NCI-H446 treated with DMSO at 0.1 percent for 48 hours (cell line): Measurements from ENCODE around the gene CPNE1.
"Not testable (repeated sequence)": the region's sequence is repeated elsewhere in the genome, so short reads cannot be mapped to it uniquely, and the experiment has no call there.

Source experiments
- DNase-seq: peaks from one replicate; lab custom pipeline; 2025; lab: John Stamatoyannopoulos, UW

Gene CPNE1

DNA sequence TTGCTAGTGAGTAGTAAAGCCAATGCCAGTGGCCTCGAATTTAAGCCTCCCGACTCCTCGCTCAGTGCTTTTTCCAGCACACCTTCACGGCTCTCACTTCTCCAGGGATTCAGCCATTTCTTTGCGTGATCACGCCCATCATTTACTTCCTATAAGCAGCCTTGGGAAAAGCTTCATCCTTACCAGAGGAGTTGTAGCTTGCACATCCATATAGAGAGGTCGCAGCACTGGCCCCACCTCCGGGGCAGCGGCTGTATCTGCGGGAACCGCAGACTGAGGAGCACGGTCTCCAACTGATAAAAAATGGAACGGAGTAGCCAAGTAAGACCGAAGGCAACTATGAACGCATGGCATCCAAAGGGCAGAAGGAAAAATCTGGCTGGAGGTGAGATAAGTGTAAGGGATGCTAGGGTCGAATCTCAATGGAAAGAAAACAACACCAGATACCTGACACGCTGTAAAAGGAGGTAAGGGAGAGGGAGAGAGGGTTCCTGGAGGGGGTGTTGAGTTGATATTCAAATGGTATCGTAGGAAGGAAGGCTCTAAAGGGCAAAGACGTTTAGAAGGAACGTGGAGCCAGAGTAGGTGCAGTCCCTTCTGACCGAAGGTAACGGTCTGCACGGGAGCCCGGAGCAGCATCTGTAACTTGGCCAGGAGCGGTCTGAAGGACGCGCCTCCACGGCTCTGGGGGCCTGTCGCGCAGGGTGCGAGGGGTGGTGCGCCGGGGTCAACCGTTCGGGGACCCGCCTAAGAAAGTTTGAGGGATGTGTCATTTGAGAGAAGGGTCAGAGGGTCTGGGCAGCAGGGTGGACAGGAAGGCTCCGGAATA is 33.8 kb upstream of the CPNE1 start:
- no peak for DNase-seq

DNA sequence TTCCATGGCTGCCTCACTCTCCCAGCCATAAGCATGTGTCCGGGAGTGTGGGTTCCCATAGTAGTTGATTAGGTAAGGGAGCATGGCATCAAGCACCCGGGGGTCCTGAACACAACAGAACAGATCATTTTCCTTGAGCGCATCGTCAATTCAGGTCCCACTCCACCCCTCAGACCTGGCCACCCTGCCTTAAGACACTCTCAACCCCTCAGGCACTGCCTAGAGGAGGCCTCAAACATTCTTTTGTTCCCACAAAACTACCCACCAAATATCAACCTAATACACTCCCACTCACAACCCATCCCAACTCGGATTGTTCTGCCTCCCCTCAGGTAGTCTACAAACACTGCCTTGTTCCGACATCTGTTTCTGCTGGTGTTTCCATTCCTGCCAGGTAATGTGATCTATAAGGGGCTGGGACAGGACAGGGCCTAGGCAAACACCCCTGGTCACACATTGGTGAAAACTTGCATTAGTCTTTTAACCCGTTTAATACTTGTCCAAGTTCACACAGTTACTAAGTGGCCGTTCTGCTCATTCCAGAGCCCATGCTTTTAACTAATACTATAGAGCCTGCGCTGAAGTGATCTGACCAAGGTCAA is 33.1 kb upstream of the CPNE1 start:
- no peak for DNase-seq

DNA sequence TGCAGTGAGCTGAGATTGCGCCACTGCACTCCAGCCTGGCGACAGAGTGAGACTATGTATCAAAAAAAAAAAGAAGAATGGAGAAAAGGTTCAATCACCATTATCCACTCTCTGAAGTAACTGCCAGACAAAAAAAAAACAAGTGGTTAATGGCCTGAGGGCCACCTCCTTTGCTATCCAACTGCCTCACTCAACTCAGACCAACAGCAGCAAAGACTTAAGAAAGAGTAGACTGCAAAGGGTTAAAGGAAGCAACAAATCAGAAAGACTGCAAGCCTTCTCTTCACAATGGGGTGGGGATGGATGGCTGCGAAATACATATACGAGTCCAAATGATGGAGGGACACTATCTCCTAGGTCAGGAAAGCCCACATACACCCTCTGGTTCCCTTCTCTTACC is 31.3 kb upstream of the CPNE1 start:
- DNase-seq, result no peak

DNA sequence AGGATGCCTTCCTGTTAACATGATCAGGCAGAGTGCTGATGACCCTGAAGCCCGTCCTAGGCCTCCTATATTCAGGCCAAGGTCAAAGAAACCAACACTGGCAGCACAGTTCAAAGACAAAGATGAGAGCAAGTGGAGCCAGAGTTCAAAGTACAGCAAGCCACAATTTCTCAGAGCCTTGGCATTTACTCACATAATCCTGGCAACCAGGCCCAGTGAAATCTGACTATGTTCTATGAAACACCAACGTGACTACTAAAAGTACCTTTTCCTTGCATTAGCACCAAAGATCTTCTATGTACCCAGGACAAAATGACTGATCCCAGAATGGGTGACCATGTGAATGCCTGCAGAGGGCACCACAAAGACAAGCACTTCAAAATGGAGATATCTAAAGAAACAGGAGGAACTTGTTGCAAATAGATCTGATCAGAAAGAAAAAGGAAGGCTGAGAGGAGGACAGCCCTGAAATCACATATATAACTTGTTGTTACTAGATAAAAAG is 30.6 kb upstream of the CPNE1 start:
- no peak for DNase-seq

DNA sequence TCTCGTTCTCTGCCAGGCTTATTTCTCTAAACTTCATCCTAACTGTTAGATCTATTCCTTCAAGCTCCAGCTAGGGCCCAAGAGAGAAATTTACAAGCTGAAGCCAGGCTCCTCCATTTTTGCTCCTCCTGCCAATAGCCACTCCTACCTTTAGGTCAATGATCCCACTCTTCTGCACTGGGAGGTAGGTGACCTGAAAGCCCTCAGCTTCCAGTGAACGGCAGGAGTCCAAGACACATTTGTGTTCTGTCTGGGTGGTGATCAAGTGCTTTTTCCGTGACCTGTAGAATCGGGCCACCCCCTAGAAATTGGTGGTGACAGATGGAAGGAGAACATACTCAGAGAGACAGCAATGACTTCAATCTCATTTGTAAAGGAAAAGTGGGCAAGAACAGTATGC is 25.6 kb upstream of the CPNE1 start:
- no peak for DNase-seq

DNA sequence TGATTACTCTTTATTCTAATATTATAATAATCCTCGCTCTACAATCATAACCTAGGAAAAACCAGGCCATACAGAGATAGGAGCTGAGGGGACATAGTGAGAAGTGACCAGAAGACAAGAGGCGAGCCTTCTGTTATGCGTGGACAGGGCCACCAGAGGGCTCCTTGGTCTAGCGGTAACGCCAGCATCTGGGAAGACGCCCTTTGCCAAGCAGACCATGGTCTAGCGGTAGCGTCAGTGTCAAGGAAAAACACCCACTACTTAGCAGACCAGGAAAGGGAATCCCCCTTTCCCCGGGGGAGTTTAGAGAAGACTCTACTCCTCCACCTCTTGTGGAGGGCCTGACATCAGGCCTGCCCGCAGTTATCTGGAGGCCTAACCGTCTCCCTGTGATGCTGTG is 22.2 kb upstream of the CPNE1 start:
- not testable (repeated sequence) for DNase-seq

DNA sequence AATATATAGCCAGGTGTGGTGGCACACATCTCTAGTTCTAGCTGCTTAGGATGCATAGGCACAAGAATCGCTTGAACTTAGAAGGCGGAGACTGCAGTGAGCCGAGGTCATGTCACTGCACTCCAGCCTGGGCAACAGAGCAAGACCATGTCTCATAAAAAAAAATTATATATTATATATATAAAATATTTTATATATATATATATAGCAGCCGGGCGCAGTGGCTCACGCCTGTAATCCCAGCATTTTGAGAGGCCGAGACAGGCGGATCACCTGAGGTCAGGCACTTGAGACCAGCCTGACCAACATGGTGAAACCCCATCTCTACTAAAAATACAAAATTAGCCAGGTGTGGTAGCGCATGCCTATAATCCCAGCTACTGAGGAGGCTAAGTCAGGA is 20.7 kb upstream of the CPNE1 start:
- DNase-seq, result not testable (repeated sequence)

DNA sequence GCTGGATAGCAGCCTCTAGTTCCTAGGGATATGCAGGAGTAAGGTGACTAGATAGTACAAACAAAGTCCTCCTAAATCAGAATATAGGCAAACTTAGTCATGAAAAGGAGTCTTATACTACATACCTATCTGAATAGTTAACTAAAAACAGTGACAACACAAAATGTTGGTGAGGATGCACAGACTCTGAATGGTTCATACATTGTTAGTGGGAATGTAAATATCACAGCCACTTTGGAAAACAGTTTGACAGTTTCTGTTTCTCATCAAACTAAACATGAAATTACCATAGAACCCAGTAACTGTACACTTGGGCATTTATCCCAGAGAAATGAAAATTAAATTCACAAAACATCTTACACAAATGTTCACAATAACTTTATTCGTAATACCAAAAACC is 17.3 kb upstream of the CPNE1 start:
- DNase-seq, result no peak

DNA sequence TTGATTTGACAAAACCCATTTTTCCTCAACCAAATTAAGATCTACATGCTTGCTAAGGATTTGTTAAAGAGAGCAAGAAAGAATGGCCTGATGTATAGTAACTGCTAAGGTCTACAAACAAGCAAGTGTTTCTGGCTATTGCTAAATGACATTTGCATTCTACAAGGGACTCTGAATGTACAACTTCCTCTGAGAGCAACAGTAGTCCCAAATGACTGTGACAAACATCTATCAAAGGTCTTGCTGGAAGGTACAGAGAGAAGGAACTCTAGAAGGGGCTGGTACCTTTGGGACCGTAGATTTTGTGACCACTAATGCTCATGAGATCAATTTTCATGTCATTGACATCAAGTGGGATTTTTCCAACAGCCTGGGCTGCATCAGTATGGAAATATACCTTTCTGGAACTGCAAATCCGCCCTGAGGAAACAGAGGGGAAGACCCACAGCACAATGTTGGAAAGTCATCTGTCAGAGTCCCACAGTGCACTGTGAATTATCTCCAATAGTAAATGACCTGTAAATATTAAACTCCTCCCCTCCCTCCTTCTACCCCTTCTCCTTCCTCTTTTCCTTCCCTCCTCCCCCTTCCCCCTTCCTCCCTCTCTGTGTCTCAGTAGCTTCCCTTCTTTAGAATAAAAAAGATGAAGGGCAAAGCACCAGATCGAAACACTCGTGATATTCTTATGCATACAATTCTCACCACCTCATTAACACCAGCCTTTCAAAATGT is 15.9 kb upstream of the CPNE1 start:
- DNase-seq, result no peak

DNA sequence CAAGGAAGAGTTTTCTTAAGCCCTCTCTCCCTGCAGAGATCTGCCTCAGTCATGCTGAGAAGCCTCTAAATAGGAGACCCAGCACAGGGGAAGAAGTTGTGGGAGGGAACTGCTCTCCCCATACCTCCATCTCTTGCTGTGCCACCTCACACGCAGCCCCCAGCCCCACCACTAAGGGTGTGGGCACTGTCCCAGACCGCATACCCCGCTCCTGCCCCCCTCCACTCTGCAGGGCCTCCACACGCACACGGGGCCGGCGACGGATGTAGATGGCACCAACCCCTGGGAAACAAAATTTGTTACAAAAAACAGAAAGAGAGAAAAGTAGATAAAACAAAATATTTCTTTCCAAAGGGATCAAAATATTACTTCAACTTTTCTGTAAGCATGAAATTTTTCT is 10.2 kb upstream of the CPNE1 start:
- no peak for DNase-seq

DNA sequence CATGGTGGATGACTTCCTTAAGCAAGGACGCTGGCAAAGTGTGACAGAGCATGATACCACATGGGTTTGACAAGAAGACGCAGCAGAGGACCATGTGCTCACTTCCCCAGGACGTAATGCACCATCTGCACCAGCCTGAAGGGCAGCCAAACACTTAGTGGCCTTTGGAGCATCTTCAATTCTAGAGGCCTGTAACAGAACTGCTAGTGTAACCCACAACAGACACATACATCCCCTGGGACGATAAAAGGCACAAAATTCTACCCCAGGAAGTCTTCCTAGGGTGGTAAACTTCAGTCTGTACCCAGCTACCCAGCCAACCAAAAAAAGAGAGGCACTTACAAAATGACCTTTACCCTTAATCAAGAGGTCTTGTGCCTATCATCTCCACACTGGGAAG is 9.2 kb upstream of the CPNE1 start:
- no peak for DNase-seq

DNA sequence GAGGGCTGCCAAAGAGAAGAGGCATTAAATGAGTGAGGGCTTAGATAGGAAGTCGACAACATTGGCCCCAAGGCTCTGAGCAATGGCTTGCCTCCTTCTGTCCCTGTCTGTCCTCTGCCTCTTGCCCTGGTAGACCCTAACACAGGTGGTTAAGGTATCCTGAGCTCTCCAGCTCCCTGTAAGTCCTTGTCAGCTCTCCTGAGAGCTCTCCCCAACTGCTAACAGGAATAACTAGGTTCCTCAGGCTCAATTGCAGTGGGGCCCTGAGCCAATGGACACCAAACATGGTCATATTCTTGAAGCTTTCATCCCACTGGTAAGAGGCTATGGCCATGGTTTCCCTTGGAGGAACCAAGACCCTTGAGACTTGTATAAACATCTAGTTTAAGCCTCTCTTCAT is 5.0 kb upstream of the CPNE1 start:
- no peak for DNase-seq

DNA sequence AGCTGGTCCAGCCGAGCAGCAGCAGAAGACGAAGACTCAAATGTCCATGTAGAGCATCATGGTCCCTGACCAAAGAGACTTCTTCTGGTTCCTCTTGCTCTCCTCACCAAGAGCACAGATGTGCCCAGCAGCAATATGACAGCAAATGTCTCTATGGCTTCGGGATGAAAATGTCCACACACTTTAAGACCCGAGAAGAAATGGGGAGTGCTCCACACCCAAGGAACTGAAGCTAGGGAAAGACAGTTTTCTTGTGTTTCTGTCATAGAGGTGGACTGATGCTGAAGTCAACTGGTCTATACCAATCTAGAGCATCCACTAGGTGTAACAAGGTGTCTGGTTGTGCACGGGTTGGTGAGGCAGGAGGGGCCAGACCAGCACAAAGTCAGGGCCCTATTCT is 4.5 kb upstream of the CPNE1 start:
- DNase-seq, result no peak

DNA sequence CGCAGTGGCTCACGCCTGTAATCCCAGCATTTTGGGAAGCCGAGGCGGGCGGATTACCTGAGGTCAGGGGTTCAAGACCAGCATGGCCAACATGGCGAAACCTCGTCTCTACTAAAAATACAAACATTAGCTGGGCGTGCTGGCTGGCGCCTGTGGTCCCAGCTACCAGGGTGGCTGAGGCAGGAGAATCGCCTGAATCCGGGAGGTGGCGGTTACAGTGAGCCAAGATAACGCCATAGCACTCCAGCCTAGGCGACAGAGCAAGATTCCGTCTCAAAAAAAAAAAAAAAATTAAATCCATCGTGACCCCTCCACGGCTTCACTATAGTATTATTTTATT is 1.2 kb upstream of the CPNE1 start:
- no peak for DNase-seq

DNA sequence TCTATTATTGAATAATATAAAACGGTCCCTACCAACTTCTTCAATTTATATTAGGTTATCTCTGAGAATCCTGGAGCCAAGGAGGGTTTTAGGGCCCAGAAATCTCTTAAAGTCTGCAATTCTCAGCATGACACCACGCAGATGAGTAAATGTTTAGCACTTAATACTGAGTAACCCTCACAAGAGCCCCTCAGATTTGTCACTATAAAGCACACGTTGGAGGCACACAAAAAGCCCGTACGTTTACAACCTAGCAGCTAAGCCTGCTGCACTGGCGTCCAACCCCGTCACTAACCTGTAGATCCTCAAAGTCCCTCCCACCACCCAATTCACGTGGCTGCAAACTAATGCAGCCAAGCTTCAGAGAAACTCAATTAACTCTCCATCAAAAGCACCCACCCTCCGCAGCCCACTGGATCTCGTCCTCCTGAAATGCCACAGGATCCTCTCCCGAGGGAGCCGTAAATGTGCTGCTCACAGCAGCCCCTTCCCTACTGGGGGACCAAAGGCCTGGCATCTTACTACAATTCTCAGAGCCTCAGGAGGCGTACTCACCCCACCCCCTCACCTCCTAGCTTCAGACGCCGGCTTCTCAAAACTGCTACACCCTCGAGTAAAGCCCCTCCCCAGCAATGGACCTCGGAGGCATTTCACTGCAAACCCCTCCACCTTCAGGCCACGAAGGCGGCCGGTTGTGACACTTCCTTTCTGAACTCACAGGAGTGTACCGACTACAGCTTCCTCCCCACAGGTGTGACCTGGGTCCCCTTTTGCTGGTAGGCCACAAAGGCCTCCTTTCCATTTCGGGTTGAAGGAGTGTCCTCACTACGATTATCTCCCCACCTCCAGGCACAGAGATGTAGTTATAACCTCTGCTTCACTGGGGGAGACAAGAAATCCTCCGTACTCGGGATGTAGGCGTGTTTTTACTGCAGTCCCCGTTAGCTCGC is 909 bp downstream of the CPNE1 start:
- DNase-seq, result no peak

DNA sequence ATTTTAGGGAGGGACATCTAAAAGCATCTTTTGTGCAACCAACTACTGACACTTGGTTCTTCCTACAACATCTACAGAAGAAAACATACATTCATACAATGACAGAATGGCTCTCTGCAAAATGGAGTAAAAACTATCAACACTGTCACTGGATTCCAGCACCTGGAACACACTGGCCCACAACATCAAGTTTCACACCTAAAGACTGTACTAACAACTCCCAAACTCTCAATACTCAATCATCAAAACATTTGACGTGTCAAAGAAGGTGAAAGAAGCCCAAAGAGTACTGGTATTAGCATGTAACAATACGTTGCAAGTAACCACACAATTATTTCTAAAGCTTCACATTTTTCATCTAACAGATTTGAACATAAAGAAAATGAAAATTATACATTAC is 2.1 kb downstream of the CPNE1 start:
- no peak for DNase-seq

DNA sequence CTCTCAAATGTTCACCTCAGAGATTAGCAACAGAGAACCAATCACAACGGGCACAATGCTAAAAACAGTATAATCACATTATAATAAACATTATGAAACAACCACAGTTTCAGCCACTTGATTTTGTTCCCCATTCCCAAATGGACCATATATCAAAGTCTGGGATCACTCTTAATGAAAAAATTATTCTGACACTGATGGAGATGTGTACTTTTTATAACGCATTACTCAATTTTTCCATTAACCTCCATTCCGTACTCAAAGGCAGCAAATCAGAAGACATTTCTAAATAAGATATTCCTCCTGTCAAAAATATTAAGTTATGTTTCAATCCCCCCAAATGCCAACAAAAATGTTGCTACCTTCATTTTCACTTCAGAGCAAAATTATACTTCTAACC is 2.8 kb downstream of the CPNE1 start:
- DNase-seq, result no peak

DNA sequence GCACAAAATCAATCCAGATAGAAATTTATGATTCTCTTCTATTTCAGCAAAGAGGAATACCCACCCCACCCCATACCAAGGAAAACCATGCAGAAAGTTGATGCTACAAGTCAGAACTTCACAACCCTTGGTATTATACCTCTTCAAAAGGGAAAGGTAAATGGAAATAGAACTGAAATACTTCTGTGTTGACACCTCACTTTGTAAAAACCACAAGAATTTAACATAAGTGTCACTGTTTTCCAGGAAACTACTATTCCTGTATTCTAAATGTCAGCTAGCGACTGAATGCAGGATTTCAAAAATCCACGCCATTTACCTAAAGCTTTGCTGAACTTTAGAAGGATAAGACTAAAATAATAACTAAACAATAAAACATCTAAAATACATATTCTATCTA is 3.6 kb downstream of the CPNE1 start:
- DNase-seq, result no peak

DNA sequence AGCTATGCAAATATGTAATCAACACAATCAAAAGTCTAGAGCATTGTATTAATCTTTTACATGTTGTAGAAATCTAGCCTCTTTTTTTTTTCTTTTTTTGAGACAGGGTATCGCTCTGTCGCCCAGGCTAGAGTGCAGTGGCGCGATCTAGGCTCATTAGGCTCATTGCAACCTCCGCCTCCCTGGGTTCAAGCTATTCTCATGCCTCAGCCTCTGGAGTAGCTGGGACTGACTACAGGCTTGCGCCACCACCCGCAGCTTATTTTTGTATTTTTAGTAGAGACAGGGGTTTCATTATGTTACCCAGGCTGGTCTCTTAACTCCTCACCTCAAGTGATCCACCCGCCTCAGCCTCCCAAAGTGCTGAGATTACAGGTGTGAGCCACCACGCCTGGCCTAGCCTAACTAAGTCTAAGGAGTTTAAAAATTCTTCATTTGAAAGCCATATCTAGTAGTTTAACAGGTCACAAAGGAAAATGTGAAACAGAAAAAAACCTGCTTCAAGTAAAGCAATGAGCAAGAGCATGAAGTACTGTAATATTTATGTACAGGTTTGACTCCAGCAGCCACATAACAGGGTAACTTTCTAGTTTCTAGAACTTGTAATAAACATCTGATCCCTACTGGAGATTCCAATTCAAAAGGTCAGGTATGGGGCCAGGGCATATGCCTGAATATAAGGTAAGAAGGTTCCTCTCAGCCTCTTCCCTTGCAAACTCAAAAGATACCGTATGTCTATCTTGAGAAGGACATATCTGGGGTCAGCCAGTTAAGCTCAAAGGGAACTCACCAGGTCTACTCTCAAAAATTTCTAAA is 4.4 kb downstream of the CPNE1 start:
- no peak for DNase-seq

DNA sequence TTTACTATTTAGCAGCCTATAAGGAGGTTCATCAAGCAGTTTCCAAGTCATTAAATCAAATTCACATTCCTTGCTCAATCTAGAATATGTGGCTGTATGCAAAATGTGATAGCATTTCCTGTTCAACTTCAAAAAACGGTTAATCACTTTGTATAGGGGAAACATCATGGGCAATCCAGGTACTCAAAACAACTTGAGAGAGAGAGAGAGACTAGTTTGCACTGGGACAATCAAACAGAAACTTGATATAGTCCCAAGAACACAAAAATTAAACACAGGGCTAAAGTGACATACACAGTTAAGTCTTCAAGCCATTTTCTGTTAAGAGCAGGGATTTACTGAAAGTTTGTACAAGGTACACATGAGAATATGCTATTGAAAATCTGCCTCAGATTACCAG is 7.4 kb downstream of the CPNE1 start:
- no peak for DNase-seq

DNA sequence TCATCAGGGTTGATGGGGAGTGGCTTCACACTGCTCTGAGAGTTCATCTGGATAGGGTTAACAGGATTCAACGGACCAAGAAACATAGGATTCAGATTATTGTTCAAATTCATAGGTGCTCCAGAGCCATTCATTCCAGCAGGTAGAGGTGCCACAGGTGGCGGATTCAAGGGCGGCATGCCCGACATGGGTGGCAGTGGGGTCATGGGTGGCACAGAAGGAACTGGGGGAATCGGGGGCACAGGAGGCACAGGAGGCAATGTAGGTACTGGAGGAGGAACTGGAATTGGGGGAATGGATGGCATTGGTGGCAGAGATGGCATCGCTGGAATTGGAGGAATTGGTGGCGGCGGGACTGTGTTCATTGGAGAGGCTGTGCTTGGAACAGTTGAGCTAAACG is 10.3 kb downstream of the CPNE1 start:
- no peak for DNase-seq
